HuH-7 (cell line): ENCODE measurements around the gene CLEC16A.

Experiments
- DNase-seq: peaks from one replicate; pipeline ENCODE4 v3.0.0; 2011; ENCODE audit warnings: low spot score

Gene CLEC16A

GRCh38 chr16:11061629-11062270 lies 117.4 kb downstream of the CLEC16A start:
- no peak for DNase-seq

DNA sequence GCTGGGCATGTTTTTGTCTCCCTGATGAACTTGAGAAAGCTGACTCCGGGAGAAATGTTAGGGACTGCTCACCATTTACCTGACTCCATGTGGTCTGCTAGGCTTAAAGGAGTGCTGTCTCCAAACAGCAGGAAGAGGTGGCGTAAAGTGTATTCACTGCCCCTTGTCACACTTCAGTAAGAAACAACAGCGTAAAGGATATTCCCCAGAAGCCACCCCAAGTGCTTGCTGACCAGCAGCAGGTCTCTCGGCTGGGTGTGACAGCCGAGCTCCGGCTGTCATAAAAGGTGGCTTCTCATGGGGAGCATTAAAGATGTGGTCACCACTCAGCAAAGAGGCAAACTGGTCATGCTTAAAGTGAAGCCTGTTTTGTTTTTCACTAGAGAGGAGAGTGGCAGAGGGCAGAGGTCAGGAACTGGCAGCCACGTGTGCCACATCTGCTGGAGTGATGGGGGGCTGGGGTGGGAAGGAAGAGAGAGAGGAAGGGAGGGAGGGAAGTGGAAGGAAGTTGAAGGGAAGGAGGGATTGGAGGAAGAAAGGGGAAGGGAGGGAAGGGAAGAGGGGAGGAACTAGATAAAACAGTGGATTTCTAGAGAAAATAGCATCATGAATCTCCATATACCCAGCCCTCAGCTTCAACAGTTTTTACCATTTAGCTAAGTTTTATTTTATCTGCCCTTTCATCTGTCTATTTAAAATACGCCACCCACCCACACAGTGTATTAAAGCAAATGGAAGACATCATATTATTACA lies 119.3 kb downstream of the CLEC16A start:
- DNase-seq = no peak

GRCh38 chr16:11064202-11064540 lies 119.8 kb downstream of the CLEC16A start:
- no peak for DNase-seq

GRCh38 chr16:11064851-11065250 lies 120.5 kb downstream of the CLEC16A start:
- no peak for DNase-seq

DNA sequence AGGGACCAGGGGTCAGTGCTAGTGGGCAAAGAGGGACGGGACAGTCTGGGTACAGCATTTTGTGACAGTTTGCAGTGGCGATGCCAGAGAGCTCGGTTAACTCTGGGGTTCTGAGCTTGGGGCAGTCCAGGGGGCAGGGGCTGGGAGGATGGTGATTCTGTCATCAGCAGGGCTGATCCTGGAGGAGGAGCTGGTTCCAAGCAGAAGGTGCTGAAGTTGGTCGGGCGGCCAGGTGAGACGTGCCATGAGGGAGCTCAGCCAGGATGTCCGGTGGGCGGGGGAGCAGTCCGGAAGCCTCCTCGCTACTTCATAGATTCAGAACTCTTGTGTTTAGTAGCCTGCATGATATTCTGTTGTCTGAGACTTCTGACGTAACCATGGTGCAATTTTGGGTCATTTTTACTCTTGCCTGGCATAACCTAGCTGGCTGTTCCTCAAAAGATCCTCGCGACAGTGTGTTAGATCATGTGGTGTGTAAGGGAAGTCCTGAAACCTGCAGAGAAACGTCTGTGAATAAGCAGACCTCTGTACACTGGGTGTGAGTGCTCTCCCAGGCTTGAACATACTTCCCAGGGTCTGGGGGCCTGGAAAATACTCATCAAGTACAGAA lies 122.0 kb downstream of the CLEC16A start:
- no peak for DNase-seq

DNA sequence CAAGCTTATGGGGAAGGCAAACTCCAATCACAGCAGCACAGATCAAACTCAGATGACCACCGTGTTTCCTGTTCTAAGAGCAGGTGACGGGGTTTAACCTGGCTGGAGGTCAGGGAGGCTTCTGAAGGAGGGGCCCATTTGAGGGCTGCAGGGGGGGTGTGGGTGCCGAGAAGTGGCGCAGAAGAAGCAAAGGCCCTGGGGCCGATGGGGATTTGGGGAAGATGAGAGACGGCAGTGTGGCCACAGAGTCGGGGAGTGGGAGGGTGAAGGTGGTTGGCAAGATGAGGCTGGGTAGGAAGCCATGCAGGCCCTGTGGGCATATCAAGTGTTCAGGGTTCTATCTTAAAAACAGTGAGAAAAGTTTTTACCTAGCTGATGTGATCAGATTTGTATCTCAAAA lies 122.9 kb downstream of the CLEC16A start:
- DNase-seq = no peak

DNA sequence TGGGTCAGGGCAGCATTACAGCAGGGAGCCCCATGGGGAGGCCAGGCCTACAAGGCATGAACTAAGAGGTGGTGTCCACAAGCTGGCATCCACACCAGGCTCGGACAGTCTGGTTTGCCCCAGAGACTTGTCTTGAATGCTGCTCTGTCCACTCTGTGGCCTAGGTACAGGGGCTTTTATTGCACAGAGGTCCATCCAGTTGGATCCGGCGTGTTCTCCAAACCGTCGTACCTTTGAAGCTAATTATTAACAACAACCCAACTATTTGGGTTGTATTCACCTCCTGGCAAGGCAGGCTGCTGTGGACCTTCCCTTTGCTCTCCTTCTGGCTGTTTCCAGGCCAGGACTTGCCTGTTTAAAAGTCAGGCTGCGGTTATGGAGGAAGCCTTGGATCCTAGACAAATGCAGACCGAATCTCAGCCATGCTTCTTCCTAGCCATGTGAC lies 123.4 kb downstream of the CLEC16A start:
- no peak for DNase-seq

GRCh38 chr16:11071829-11072228 lies 127.5 kb downstream of the CLEC16A start:
- no peak for DNase-seq

GRCh38 chr16:11072420-11073153 lies 128.2 kb downstream of the CLEC16A start:
- DNase-seq = no peak

DNA sequence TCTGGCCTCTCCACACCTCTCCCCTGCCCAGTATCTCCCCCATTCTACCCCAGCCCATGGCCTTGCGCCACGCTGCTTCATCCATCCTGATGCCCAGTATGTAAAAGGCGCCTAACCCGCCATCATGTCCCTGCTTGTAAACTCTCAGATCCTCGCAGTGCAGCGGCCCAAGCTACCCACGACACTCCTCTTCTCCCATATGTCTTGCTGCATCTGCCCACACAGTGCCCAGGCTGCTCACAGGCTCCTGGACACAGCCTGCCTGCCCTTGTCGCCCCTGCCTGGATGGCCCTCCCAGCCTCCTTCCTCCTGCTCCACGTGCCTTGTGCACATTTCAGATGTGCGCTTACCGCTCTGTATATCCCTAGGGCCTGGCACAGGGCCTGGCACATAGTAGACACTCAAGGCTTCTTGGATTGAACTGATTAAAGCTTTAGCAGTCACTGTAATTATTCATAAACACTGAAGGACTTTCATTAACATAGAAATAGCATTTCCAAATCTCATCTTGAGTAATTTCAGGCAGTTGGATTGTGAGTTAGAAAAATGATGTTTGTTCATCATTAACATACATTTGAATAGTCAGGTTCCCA lies 129.1 kb downstream of the CLEC16A start:
- no peak for DNase-seq

GRCh38 chr16:11074131-11074530 lies 129.8 kb downstream of the CLEC16A start:
- no peak for DNase-seq

GRCh38 chr16:11075163-11075562 lies 130.8 kb downstream of the CLEC16A start:
- no peak for DNase-seq

DNA sequence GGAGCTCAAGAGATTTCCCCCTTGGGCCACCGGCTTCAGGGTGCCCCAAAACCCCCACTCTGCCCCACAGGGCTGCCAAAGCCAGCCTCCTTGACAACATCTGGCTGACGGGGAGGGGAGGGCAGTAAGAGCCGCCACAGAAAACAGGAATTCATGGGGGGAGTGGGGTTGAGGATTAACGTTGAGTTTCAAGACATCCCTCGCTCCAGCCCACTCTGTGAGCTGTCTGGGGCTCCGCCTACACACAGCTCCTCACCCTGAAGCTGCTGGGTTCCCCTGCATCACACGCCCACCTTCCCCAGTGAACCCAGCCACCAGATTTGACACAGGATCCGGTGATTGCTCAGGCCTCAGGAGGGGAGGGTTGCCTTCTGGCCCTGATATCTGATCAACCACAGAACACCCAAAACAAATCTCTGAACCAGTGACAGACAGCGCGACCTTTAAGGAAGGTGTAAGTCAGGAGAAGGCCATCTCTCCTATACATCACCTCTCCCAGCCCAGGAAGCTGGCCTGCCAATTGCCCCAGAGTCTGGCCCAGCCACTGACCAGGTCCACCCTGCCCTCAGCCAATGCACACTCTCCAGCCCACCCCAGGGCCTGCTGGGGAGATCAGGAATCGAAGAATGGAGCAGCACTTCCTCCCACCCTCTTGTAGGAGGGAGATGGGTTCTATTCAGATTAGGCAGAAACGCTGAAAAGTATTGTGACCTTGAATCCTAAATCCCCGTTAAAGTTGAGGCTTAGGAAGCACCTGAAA lies 132.1 kb downstream of the CLEC16A start:
- no peak for DNase-seq

DNA sequence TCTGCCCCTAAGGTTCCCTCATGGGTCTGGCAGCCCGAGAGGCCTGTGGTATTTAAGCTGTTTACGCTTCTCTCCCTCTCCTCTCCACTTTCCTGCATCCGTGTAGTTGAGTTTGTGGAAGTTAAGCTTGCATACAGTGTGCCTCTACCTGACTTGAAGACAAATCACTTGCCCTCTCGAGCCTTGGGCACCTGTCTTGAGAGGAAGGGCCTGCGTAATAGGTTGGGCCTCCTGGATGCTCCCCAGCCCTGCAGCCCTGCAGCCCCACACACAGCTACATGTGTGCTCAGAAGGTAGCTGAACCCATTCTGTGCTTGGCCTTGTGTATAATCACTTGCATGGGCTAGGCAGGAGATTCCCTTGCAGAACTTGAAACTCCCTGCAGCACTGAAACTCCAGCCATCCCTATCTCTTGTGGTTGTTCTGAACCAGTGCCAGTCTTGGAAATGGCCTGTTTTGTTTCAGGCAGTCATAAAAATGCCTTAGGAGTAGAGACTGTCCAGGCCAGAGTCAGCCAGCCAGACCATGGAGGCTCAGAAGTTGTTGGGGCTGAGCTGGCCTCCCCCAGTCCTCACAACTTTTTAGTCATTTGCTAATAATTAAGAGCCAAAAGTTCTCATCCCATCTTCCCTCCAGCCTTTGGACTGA lies 134.6 kb downstream of the CLEC16A start:
- DNase-seq = peak; percentile 26

GRCh38 chr16:11079652-11080187 lies 135.4 kb downstream of the CLEC16A start:
- DNase-seq = peak; percentile 34

GRCh38 chr16:11080327-11080967 lies 136.1 kb downstream of the CLEC16A start:
- no peak for DNase-seq

DNA sequence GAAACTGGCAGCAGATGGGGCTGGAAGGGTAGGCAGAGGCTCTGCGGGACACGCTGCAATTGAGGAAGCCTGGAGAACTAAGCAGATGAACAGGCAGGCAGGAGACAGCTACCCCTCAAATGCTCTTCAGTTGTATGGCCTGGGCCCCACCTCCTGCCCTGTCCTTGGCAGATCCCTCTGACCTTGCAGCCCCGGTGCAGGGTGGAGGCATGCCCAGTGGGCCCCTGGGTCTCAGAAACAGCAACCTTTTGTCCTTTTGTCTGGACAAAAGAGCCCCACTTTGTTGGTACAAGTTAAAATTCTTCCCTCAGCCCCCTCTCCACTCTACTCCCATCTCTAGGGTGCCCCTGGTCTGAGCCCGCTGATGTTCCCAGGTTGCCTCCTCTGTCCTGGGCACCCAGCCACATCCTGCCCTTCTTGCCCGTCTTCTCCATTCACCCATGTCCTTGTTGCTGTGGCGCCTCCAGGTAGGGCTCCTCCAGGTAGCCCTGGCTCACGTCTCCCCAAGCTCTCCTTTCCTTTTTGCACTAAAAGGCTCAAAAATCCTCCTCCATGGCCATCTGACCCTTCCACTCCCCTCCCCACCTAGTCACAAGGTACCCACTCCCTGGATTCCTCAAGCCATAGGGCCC lies 136.8 kb downstream of the CLEC16A start:
- DNase-seq = no peak

GRCh38 chr16:11082108-11082859 lies 137.9 kb downstream of the CLEC16A start:
- DNase-seq = no peak

GRCh38 chr16:11082860-11083388 lies 138.6 kb downstream of the CLEC16A start:
- DNase-seq = no peak
